Measurements from ENCODE around the gene ULK1. TPM values are rescaled to one million over a fixed set of nuclear protein-coding genes. Genes with fewer than 3 reads are reported as not detected.

Gene ULK1
- total RNA-seq, 1 experiment from 2014 or later, result 21.7 TPM

DNA sequence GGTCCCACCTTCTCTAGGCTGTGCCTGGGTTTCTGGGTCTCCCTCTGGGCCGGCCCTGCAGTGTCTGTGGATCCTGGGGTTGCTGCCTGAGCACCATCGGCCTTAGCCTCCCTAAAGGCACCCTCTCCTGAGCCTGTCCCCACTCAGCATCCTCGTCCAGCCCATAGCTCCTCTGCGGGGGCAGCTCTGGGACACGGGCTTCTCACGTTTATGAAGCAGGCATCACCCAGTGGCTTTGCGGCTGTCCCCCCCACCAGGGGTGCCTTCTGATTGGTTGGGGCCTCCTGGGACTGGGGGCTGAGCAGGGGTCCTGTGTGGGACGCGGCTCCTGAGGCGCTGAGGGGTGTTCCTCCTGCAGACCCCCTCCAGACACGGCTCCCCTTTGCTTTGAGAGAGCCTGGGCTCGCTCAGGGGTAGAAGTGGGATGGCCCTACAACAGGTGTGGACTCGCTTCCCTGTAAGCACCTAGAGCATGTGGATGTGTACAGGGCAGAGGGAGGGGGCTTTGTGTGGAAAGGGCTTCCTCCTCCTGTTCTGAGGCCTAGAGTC is 10.7 kb downstream of the ULK1 start:
- Mint-ChIP-seq H3K27me3 (ENCODE audit: insufficient read depth, unreplicated experiment) (no peaks in the 10 kb centered on the region), H3K27ac (ENCODE audit: low read depth, unreplicated experiment) (no peak overlapping the region), H3K9me3 (ENCODE audit: unreplicated experiment) (no peaks in the 10 kb centered on the region), H3K4me3 (ENCODE audit: unreplicated experiment) (no peak overlapping the region), H3K36me3 (ENCODE audit: insufficient read depth, unreplicated experiment) (peaks cover 19% of the 10 kb centered on the region), H3K4me1 (ENCODE audit: insufficient read depth, unreplicated experiment) (peaks cover 17% of the 10 kb centered on the region)
- no peak for DNase-seq (ENCODE audit: unreplicated experiment)
- TF ChIP-seq, protein P1, sequence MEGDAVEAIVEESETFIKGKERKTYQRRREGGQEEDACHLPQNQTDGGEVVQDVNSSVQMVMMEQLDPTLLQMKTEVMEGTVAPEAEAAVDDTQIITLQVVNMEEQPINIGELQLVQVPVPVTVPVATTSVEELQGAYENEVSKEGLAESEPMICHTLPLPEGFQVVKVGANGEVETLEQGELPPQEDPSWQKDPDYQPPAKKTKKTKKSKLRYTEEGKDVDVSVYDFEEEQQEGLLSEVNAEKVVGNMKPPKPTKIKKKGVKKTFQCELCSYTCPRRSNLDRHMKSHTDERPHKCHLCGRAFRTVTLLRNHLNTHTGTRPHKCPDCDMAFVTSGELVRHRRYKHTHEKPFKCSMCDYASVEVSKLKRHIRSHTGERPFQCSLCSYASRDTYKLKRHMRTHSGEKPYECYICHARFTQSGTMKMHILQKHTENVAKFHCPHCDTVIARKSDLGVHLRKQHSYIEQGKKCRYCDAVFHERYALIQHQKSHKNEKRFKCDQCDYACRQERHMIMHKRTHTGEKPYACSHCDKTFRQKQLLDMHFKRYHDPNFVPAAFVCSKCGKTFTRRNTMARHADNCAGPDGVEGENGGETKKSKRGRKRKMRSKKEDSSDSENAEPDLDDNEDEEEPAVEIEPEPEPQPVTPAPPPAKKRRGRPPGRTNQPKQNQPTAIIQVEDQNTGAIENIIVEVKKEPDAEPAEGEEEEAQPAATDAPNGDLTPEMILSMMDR (IDR thresholded peaks at IDR 0.05; ENCODE audit: unreplicated experiment), result no peak
- POLR2A ChIA-PET, result no interaction called here
- CTCF ChIA-PET, result no interaction called here
- no TSS peak for BruUV-seq (replicated peaks)
- intact Hi-C loops (cut with micrococcal nuclease), result no loop called here

DNA sequence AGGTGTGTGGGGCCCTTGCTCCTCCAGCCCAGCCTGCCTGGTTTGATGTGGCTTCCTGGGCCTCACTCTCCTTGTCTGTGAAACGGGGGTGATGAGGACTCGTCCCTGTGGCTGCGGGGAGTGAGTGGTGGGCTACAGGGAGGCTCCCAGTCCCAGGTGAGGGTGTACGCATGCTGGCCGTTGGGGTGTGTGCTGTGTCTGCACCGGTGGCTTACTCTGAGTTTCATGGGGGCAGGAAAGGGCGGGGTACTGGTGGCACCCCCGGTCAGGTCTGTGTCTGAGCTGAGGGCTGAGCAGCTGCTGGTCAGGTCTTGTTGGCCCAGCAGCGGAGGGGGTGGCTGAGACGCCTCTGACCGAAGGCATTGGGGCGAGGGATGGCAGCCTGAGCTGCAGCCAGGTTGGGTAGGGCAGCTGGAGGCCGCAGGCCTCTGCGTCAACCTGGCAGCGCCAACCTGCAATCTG is 11.2 kb downstream of the ULK1 start:
- no peaks in the 10 kb centered on the region for H3K9me3 Mint-ChIP-seq (ENCODE audit: unreplicated experiment)
- TF ChIP-seq, protein P1 (IDR thresholded peaks at IDR 0.05; ENCODE audit: unreplicated experiment), result no peak
- H3K27ac Mint-ChIP-seq (ENCODE audit: low read depth, unreplicated experiment), result no peak overlapping the region
- H3K4me1 Mint-ChIP-seq (ENCODE audit: insufficient read depth, unreplicated experiment), result peaks cover 12% of the 10 kb centered on the region
- CTCF ChIA-PET, result no interaction called here
- BruUV-seq (replicated peaks), result no TSS peak
- DNase-seq (ENCODE audit: unreplicated experiment), result no peak
- no peaks in the 10 kb centered on the region for H3K27me3 Mint-ChIP-seq (ENCODE audit: insufficient read depth, unreplicated experiment)
- POLR2A ChIA-PET, result no interaction called here
- H3K4me3 Mint-ChIP-seq (ENCODE audit: unreplicated experiment), result no peak overlapping the region
- peaks cover 16% of the 10 kb centered on the region for H3K36me3 Mint-ChIP-seq (ENCODE audit: insufficient read depth, unreplicated experiment)
- intact Hi-C loops (cut with micrococcal nuclease), result no loop called here

DNA sequence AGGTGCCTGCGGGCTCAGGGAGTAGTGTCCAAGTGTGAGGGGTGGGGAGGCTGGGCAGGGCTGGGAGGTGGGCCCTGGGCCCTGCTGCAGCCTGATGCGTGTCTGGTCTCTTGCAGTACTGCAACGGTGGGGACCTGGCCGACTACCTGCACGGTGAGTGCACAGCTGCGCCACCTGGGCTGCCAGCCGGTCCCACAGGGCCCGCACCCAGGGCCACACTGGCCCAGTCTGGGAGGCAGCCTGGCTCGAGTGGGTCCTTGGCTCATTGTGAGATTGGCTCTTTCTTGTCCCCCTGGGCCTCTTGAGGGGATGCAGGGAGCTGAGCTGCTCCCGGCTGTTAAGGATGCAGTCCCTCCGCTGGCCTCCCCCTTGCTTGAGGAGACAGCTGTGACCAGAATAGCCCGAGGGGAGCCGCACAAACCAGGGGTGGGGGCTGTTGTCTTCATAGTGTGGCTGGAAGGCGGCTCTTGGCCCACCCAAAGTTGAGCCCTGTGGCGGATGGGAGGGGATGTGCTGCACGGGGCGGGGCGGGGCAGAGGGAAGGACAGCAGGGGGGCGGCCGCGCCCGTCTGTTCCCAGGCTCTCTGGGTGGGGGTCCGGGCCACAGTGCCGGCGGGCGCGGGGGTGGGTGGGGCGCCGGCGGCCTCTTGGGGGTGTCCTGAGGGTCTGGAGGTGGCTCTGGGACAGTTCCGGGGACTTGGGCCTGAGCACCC is 13.1 kb downstream of the ULK1 start:
- no TSS peak for BruUV-seq (replicated peaks)
- Mint-ChIP-seq H3K36me3 (ENCODE audit: insufficient read depth, unreplicated experiment) (peaks cover 22% of the 10 kb centered on the region), H3K27me3 (ENCODE audit: insufficient read depth, unreplicated experiment) (no peaks in the 10 kb centered on the region), H3K9me3 (ENCODE audit: unreplicated experiment) (no peaks in the 10 kb centered on the region), H3K4me1 (ENCODE audit: insufficient read depth, unreplicated experiment) (peaks cover 7% of the 10 kb centered on the region), H3K27ac (ENCODE audit: low read depth, unreplicated experiment) (no peak overlapping the region), H3K4me3 (ENCODE audit: unreplicated experiment) (no peak overlapping the region)
- DNase-seq (ENCODE audit: unreplicated experiment), result no peak
- ChIA-PET POLR2A (interaction anchor here (0.8 to 1.1 kb wide), 2 partner anchors 10 to 76 kb away, joined by 3 read pairs; no protein-coding TSS in a partner anchor), CTCF (interaction anchor here (0.5 kb wide), 1 partner anchor 10 kb away, joined by 3 read pairs; no protein-coding TSS in a partner anchor)
- TF ChIP-seq, protein P1 (IDR thresholded peaks at IDR 0.05; ENCODE audit: unreplicated experiment), result no peak
- intact Hi-C loops (cut with micrococcal nuclease), result no loop called here

Measured in MCF 10A (cell line).